K562 (cell line): Measurements from ENCODE around the gene SLC9A2. TPM values are rescaled to one million over a fixed set of nuclear protein-coding genes. Genes with fewer than 3 reads are reported as not detected.

Experiments used
- ATAC-seq: fragments of 200-7000 bp; cut with Tn5 transposase; 3 replicates; pipeline ENCODE4 v1.9.1; 2020; ENCODE audit warnings: moderate library complexity
- BruUV-seq: library from RNA; stranded (reverse); fragments of 400-500 nt; replicated peaks from 2 replicates; lab custom pipeline; 2021; lab: Mats Ljungman, UMichigan
- CTCF ChIA-PET: fragments of 300-600 bp; formaldehyde crosslinking; extraction: SDS; loops from one replicate; lab custom pipeline; 2021; ENCODE audit warnings: low intra/inter-chr PET ratio; lab: Yijun Ruan, JAX
- POLR2A ChIA-PET: fragments of 300-600, 350-650 bp; sonication (Branson Sonifier 250); formaldehyde crosslinking; extraction: SDS; loops from one replicate; lab custom pipeline; 2021; ENCODE audit warnings: antibody characterized with exemption, inconsistent platforms; lab: Yijun Ruan, JAX
- DNase-seq, 4 experiments: peaks; one replicate each; pipeline versions ENCODE4 v3.0.0 to v3.0.0-alpha.2; 2011 to 2018; ENCODE audit warnings: low spot score in 3 of 4, mixed read lengths in 3 of 4; ENCODE audit errors: extremely low read depth in 1 of 4
- FAIRE-seq: peaks from 2 replicates; lab custom pipeline; 2011; peaks lifted over from hg19 to GRCh38; lab: Jason Lieb, UNC
- H2AFZ ChIP-seq: 2 replicates; pipeline ENCODE4 v1.6.0; 2011; ENCODE audit warnings: low read depth, low read length, control low read depth, inconsistent platforms
- H3K27ac ChIP-seq: fragments of 200-600 bp; 3 replicates; pipeline ENCODE4 v1.8.0; 2011; ENCODE audit warnings: low read depth, mild to moderate bottlenecking, control low read depth, inconsistent platforms, low read length, moderate library complexity, mixed read lengths; ENCODE audit errors: extremely low read depth
- H3K27me3 ChIP-seq, 2 experiments: fragments of 300-600 bp in 1 of 2; 2 replicates in 1 of 2; 3 replicates in 1 of 2; pipeline versions ENCODE4 v1.6.0 to v1.8.0; 2011; ENCODE audit warnings: inconsistent platforms in 2 of 2, low read length in 2 of 2, mild to moderate bottlenecking in 1 of 2, mixed read lengths in 1 of 2, moderate library complexity in 1 of 2; ENCODE audit not compliant: control insufficient read depth in 2 of 2, insufficient read depth in 2 of 2
- H3K36me3 ChIP-seq: fragments of 300-600 bp; 3 replicates; pipeline ENCODE4 v1.8.0; 2011; ENCODE audit warnings: mild to moderate bottlenecking, low read length, inconsistent platforms; ENCODE audit not compliant: control insufficient read depth, insufficient read depth
- H3K4me1 ChIP-seq, 2 experiments: fragments of 200-600 bp in 1 of 2; replicated peaks in 1 of 2; 2 replicates in 1 of 2; 3 replicates in 1 of 2; pipeline versions ENCODE4 v1.5.1 to v1.8.0; 2011; ENCODE audit warnings: inconsistent platforms in 2 of 2, low read length in 2 of 2, mild to moderate bottlenecking in 1 of 2, mixed read lengths in 1 of 2, moderate library complexity in 1 of 2; ENCODE audit not compliant: control insufficient read depth in 2 of 2, insufficient read depth in 2 of 2
- H3K4me2 ChIP-seq: 2 replicates; pipeline ENCODE4 v1.6.1; 2011; ENCODE audit warnings: low read length, control low read depth, inconsistent platforms, mixed read lengths; ENCODE audit not compliant: insufficient read depth
- H3K4me3 ChIP-seq: fragments of 200-600 bp; sonication (generic), shearing (Covaris generic); 2 replicates; pipeline ENCODE4 v1.5.1; 2016; ENCODE audit warnings: control low read depth, inconsistent platforms
- H3K79me2 ChIP-seq: fragments of 200-600 bp; 3 replicates; pipeline ENCODE4 v1.8.0; 2011; ENCODE audit warnings: low read length, inconsistent platforms; ENCODE audit not compliant: control insufficient read depth, insufficient read depth
- H3K9ac ChIP-seq, 2 experiments: 2 replicates each; pipeline versions ENCODE4 v1.6.0 to v1.6.1; 2011; ENCODE audit warnings: low read depth in 2 of 2, low read length in 2 of 2, control low read depth in 1 of 2, inconsistent platforms in 1 of 2, mild to moderate bottlenecking in 1 of 2, mixed read lengths in 1 of 2; ENCODE audit not compliant: insufficient read depth in 1 of 2
- H3K9me1 ChIP-seq: one replicate; pipeline ENCODE4 v1.6.0; 2011; ENCODE audit warnings: inconsistent platforms, mild to moderate bottlenecking, low read length, moderate library complexity; ENCODE audit not compliant: control insufficient read depth, insufficient read depth
- H3K9me3 ChIP-seq: replicated peaks from 2 replicates; pipeline ENCODE4 v1.5.1; 2011; ENCODE audit warnings: low read depth, low read length, inconsistent platforms; ENCODE audit not compliant: control insufficient read depth, insufficient read depth
- H4K20me1 ChIP-seq: replicated peaks from 2 replicates; pipeline ENCODE4 v1.6.1; 2011; ENCODE audit warnings: low read length, inconsistent platforms, mixed read lengths; ENCODE audit not compliant: control insufficient read depth, insufficient read depth
- KLF13 ChIP-seq: fragments of 450-650 bp; IDR thresholded peaks from 2 replicates; pipeline ENCODE4 v1.6.1; 2016; ENCODE audit warnings: missing genetic modification characterization, low read depth, mild to moderate bottlenecking, missing compliant biosample characterization, moderate library complexity, borderline replicate concordance
- MECOM ChIP-seq: fragments of 250-450 bp; sonication (Bioruptor Pico); IDR thresholded peaks from 2 replicates; pipeline ENCODE4 v1.8.0; 2022; ENCODE audit warnings: inconsistent platforms
- MEF2A ChIP-seq: IDR thresholded peaks from 2 replicates; pipeline ENCODE4 v1.6.1; 2011; ENCODE audit warnings: low read depth, mild to moderate bottlenecking, low read length, moderate library complexity; ENCODE audit not compliant: control insufficient read depth
- PRMT5 ChIP-seq: sonication (generic); formaldehyde crosslinking; IDR thresholded peaks from 2 replicates; pipeline ENCODE4 v1.5.0; 2020; ENCODE audit warnings: missing genetic modification reagents
- ZNF561 ChIP-seq: fragments of 450-650 bp; formaldehyde crosslinking; conservative IDR thresholded peaks from 2 replicates; pipeline ENCODE4 v1.4.0; 2020; ENCODE audit warnings: mild to moderate bottlenecking, moderate library complexity
- ZNF57 ChIP-seq: fragments of 450-650 bp; formaldehyde crosslinking; IDR thresholded peaks from 2 replicates; pipeline ENCODE4 v1.4.0; 2020; ENCODE audit warnings: mild to moderate bottlenecking, moderate library complexity
- WGBS: fragments of 100-300 bp; shearing (Covaris generic); methylation state at CpG from one replicate; pipeline ENCODE4 v1.1.6; 2016; ENCODE audit warnings: low coverage, mixed read lengths; ENCODE audit not compliant: insufficient coverage; ENCODE audit errors: missing lambda C conversion rate; 5-methylcytosine and 5-hydroxymethylcytosine counted together
- in situ Hi-C: fragments of 300-500 bp; cut with MboI; formaldehyde crosslinking; loops from 4 replicates; pipeline ENCODE4 v1.15.0; 2018; ENCODE audit warnings: inconsistent platforms, mixed read lengths
- intact Hi-C: fragments of 100-400 bp; cut with micrococcal nuclease; formaldehyde crosslinking; loops from 2 replicates; pipeline ENCODE4 v1.14.2; 2022
- polyA plus RNA-seq, 8 experiments: library from polyadenylated mRNA; depleted of rRNA in 4 of 8; stranded (reverse) in 5 of 8; unstranded in 3 of 8; fragments of >200 nt; fragmentation: Nextera tagmentation in 2 of 8; fragmentation: Illumina TruSeq in 1 of 8; extraction: Ambion mirVana in 2 of 8; extraction: Trizol in 1 of 8; gene quantifications; 2 replicates each; pipeline versions ENCODE4 v1.2.1 to v1.2.3, GENCODE V29; 2011 to 2014; ENCODE audit warnings: inconsistent platforms in 1 of 8, missing spikeins in 1 of 8
- total RNA-seq, 7 experiments: library from RNA; depleted of rRNA in 6 of 7; stranded (reverse); fragments of >200 nt in 6 of 7; fragmentation: Illumina TruSeq in 2 of 7; extraction: Trizol in 2 of 7; gene quantifications; 2 replicates each; pipeline versions ENCODE4 v1.2.1 to v1.2.3, GENCODE V29; 2011 to 2021; ENCODE audit warnings: low replicate concordance in 1 of 7
- TF ChIP-seq, protein P1 (sequence below): fragments of 450-650 bp; IDR thresholded peaks from 2 replicates; pipeline ENCODE4 v1.6.1; 2016; ENCODE audit warnings: low read depth, mild to moderate bottlenecking, moderate library complexity

Gene SLC9A2
- total and polyA plus RNA-seq, 9 of the 15 experiments (the other 6 are each of a cell fraction or from before 2014, with no cell fraction given), result 0.45 to 3.3 (median 1.6) TPM

DNA sequence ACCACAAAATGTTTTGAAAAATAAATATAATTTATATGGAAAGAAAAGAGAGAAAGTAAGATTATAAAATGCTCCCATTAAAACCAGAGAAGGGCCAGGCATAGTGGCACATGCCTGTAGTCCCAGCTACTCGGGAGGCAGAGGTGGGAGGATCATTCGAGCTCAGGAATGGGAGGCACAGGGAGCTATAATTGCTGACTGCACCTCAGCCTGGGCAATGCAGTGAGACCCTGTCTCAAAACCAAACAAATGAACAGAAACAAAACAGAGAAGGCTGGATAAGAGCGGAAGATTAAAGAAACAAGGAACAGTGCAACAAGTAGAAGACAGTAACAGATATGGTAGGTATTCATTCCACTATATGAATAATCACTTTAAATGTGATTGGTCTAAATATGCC, 123.9 kb downstream of the SLC9A2 start (continued):
- TF ChIP-seq, protein P1, sequence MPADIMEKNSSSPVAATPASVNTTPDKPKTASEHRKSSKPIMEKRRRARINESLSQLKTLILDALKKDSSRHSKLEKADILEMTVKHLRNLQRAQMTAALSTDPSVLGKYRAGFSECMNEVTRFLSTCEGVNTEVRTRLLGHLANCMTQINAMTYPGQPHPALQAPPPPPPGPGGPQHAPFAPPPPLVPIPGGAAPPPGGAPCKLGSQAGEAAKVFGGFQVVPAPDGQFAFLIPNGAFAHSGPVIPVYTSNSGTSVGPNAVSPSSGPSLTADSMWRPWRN, result no peak
- TF ChIP-seq MECOM (CRISPR knock-in tag) (no peak), ZNF57 (no peak), MEF2A (no peak), ZNF561 (CRISPR knock-in tag) (no peak), KLF13 (no peak)

GRCh38 chr2:102748107-102748506, 128.8 kb downstream of the SLC9A2 start:
- ATAC-seq (no peak), FAIRE-seq (no peak)
- H3K27me3 ChIP-seq, result no peaks in the 10 kb centered on the region; a peak in 1 of 5 replicates
- no peaks in the 10 kb centered on the region for H3K9me1 ChIP-seq
- BruUV-seq, result no TSS peak
- H3K4me2 ChIP-seq, result no peak overlapping the region
- intact Hi-C loops, result no loop called here
- H2AFZ ChIP-seq, result no peak overlapping the region
- peaks cover 3% of the 10 kb centered on the region; the same call in 1 of the 3 replicates for H3K79me2 ChIP-seq
- no peak overlapping the region for H3K9ac ChIP-seq
- H3K36me3 ChIP-seq, result no peaks in the 10 kb centered on the region
- no peak overlapping the region for H3K27ac ChIP-seq
- no peak overlapping the region for H3K4me3 ChIP-seq
- no peak for TF ChIP-seq PRMT5 (CRISPR knock-in tag)
- TF ChIP-seq, all 486 proteins: peak for 0
- DNase-seq, result no peak
- ChIA-PET CTCF (no interaction called here), POLR2A (interaction anchor here (1.0 kb wide), 1 partner anchor 9 kb away, joined by 3 read pairs; no protein-coding TSS in a partner anchor)
- H3K9me3 ChIP-seq, result no peaks in the 10 kb centered on the region
- no peaks in the 10 kb centered on the region for H4K20me1 ChIP-seq
- H3K4me1 ChIP-seq, result no peaks in the 10 kb centered on the region
- WGBS, result 46% methylated on average over 4 of the region's 4 CpGs
- in situ Hi-C loops, result no loop called here
